ENCODE data around the gene ZNF816.

ZNF816 gene

GRCh38 chr19:52962394-52963246 is at the start of gene ZNF816:
Gene ZNF816 (minus strand): TSS chr19:52962881. CDS start chr19:52956089, 6,792 bp downstream.
- Mint-ChIP-seq H3K9me3 (peaks cover 2% of the 10 kb centered on the region), H3K36me3 (no peaks in the 10 kb centered on the region), H3K27ac (peak within 1 kb of the TSS; percentile 87), H3K4me1 (peaks cover 33% of the 10 kb centered on the region), H3K4me3 (peak within 1 kb of the TSS; percentile 90)
- ATAC-seq (peak; percentile 100), DNase-seq (ENCODE audit: low spot score in 2 of 2) (peak; percentile 97 to 98)

- H3K4me3 Mint-ChIP-seq, result no peak overlapping the region
- ATAC-seq (no peak), DNase-seq (ENCODE audit: low spot score in 2 of 2) (no peak)
- no peaks in the 10 kb centered on the region for H3K36me3 Mint-ChIP-seq
- H3K27ac Mint-ChIP-seq, result no peak overlapping the region
- peaks cover 3% of the 10 kb centered on the region for H3K9me3 Mint-ChIP-seq
- peaks cover 12% of the 10 kb centered on the region for H3K4me1 Mint-ChIP-seq
These were observed 49.3 kb upstream of the ZNF816 start for GRCh38 chr19:53012006-53012405.

GRCh38 chr19:53010494-53010893 is 47.8 kb upstream of the ZNF816 start:
- H3K27ac Mint-ChIP-seq, result no peak overlapping the region
- ATAC-seq (no peak), DNase-seq (ENCODE audit: low spot score in 2 of 2) (no peak)
- peaks cover 3% of the 10 kb centered on the region for H3K9me3 Mint-ChIP-seq
- H3K36me3 Mint-ChIP-seq, result no peaks in the 10 kb centered on the region
- peaks cover 12% of the 10 kb centered on the region for H3K4me1 Mint-ChIP-seq
- no peak overlapping the region for H3K4me3 Mint-ChIP-seq

DNA sequence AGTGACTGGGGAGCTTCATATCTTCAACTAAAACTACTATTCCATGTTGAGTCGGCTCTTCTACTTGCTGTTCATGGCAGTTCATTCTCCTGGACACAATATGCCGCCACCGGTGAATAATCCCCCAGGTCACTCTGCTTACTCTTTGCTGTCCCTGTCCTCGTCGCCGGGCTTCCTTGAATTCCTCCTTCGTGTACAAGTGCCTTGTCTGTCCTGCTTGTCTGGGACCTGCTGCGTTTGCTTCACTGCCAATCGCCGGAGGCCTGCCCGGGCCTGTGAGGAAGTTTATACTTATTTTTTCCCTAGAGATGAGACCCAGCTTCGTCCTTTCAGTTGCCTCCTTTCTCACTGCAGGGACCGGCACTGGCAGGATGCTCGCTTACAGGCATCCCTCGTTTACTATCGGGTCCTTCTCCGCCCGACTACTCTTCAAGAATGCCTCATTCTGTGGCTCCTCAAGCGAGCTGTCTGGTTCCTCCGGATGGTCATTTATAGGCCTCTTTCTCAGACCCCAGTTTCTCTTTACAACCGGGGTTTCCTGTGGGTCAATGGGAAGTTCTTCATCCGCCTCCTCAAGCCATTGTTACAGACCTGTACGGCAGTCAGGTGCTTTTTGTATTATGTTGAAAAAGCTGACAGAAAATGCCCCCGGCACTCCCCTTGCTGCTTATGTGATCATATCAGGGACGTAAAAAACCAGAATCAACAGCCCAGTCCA is 45.5 kb upstream of the ZNF816 start:
- Mint-ChIP-seq H3K36me3 (no peaks in the 10 kb centered on the region), H3K4me1 (peaks cover 12% of the 10 kb centered on the region), H3K27ac (no peak overlapping the region), H3K9me3 (no peaks in the 10 kb centered on the region), H3K4me3 (peak overlapping the region; percentile 42)
- DNase-seq (ENCODE audit: low spot score in 2 of 2) (no peak), ATAC-seq (no peak)

GRCh38 chr19:53007606-53008005 is 44.9 kb upstream of the ZNF816 start:
- Mint-ChIP-seq H3K9me3 (no peaks in the 10 kb centered on the region), H3K4me3 (peak overlapping the region; percentile 42), H3K27ac (no peak overlapping the region), H3K4me1 (peaks cover 12% of the 10 kb centered on the region), H3K36me3 (no peaks in the 10 kb centered on the region)
- ATAC-seq, result peak; percentile 58
- no peak for DNase-seq (ENCODE audit: low spot score in 2 of 2)

DNA sequence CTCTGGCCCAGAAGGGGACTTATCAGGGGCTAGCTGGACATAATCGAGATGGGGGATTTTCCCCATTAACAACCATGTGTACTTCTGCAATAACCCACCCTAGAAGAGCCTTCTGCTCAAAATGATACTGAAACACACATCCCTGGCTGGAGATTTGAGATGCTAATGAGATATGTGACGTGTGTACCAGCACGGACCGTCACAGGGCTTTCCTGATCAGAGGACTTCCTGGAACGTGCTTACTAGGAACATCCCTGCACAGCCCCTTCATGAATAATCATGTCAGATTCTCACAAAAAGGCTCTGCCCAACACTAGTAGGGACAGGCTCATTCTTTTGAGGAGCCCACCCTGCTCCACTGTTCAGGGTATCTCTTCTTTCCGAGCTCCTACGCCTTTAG is 44.5 kb upstream of the ZNF816 start:
- peak overlapping the region; percentile 42 for H3K4me3 Mint-ChIP-seq
- H3K4me1 Mint-ChIP-seq, result peaks cover 12% of the 10 kb centered on the region
- no peaks in the 10 kb centered on the region for H3K9me3 Mint-ChIP-seq
- ATAC-seq, result peak; percentile 80
- no peaks in the 10 kb centered on the region for H3K36me3 Mint-ChIP-seq
- no peak overlapping the region for H3K27ac Mint-ChIP-seq
- DNase-seq (ENCODE audit: low spot score in 2 of 2), result no peak

- no peak for DNase-seq (ENCODE audit: low spot score in 2 of 2)
- H3K4me3 Mint-ChIP-seq, result no peak overlapping the region
- no peak for ATAC-seq
- H3K36me3 Mint-ChIP-seq, result no peaks in the 10 kb centered on the region
- peaks cover 12% of the 10 kb centered on the region for H3K4me1 Mint-ChIP-seq
- H3K27ac Mint-ChIP-seq, result no peak overlapping the region
- no peaks in the 10 kb centered on the region for H3K9me3 Mint-ChIP-seq
These were observed 41.6 kb upstream of the ZNF816 start for GRCh38 chr19:53004242-53004641.

GRCh38 chr19:53002479-53002878 is 39.8 kb upstream of the ZNF816 start:
- no peak for DNase-seq (ENCODE audit: low spot score in 2 of 2)
- H3K9me3 Mint-ChIP-seq, result no peaks in the 10 kb centered on the region

GRCh38 chr19:52997975-52998374 is 35.3 kb upstream of the ZNF816 start:
- no peaks in the 10 kb centered on the region for H3K9me3 Mint-ChIP-seq
- H3K36me3 Mint-ChIP-seq, result no peaks in the 10 kb centered on the region
- H3K4me1 Mint-ChIP-seq, result peaks cover 4% of the 10 kb centered on the region
- no peak for ATAC-seq
- H3K27ac Mint-ChIP-seq, result no peak overlapping the region
- no peak for DNase-seq (ENCODE audit: low spot score in 2 of 2)
- no peak overlapping the region for H3K4me3 Mint-ChIP-seq

More at GRCh38 chr19:53002479-53002878, 39.8 kb upstream of the ZNF816 start:
- ATAC-seq, result no peak
- no peak overlapping the region for H3K27ac Mint-ChIP-seq
- peaks cover 4% of the 10 kb centered on the region for H3K4me1 Mint-ChIP-seq
- no peaks in the 10 kb centered on the region for H3K36me3 Mint-ChIP-seq
- H3K4me3 Mint-ChIP-seq, result no peak overlapping the region

DNA sequence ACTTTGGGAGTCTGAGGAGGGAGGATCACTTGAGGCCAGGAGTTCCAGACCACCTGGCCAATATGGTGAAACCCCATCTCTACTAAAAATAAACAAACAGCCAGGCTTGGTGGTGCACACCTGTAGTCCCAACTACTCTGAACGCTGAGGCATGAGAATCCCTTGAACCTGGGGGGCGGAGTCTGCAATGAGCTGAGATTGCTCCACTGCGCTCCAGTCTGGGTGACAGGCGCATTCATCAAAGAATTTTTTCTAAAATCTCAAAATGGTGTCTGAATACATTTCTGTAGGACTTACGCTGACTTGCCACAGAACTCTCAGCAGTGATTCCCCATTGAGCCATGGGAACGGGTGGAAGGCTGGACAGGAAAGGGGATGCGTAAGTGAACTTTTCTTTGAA is 33.0 kb upstream of the ZNF816 start:
- DNase-seq (ENCODE audit: low spot score in 2 of 2) (no peak), ATAC-seq (no peak)
- H3K4me3 Mint-ChIP-seq, result no peak overlapping the region
- no peak overlapping the region for H3K27ac Mint-ChIP-seq
- no peaks in the 10 kb centered on the region for H3K36me3 Mint-ChIP-seq
- H3K4me1 Mint-ChIP-seq, result peaks cover 16% of the 10 kb centered on the region
- no peaks in the 10 kb centered on the region for H3K9me3 Mint-ChIP-seq

DNA sequence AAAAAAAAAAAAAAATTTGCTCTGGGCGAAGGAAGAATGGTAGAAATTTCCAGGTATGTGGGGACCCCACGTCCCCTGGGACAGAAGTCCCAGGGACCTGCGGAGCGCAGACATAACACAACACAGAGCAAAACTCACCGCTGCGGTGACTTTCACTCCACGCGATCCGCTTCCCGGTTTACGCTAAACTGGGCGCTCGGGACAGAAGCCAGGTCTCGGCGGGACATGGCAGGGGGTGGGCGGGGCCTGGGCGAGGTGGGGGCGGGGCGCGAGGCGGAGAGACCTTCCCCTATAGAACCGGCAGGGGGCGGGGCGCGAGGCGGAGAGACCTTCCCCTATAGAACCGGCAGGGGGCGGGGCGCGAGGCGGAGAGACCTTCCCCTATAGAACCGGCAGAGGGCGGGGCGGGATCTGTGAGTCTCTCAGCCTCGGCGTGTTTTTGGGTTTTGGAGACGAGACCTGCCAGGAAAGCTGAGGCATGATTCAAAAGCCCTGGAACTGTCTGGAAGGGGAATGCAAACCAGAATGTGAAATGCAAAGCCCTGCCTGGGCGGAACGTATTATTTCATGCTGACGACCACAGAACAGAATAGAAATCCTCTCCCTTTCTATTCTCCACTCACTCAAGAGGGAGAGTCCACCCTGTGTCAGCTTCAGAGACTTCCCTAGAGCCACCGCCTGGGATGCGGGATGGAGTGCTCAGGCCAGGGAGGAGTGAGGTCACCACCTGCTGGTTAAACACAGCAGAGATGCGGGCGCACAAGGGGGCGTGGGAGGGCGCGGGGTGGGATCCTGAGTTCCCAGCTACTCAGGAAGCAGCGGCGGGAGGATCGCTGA is 30.9 kb upstream of the ZNF816 start:
- Mint-ChIP-seq H3K27ac (peak overlapping the region; percentile 77), H3K9me3 (no peaks in the 10 kb centered on the region)

GRCh38 chr19:52992109-52993004 is 29.7 kb upstream of the ZNF816 start:
- H3K9me3 Mint-ChIP-seq, result no peaks in the 10 kb centered on the region

More for the DNA sequence above, 30.9 kb upstream of the ZNF816 start:
- ATAC-seq (peak; percentile 96), DNase-seq (ENCODE audit: low spot score in 2 of 2) (peak; percentile 70 to 89)
- no peaks in the 10 kb centered on the region for H3K36me3 Mint-ChIP-seq
- H3K4me1 Mint-ChIP-seq, result peaks cover 16% of the 10 kb centered on the region
- H3K4me3 Mint-ChIP-seq, result peak overlapping the region; percentile 72

GRCh38 chr19:52991484-52991883 is 28.8 kb upstream of the ZNF816 start:
- H3K4me3 Mint-ChIP-seq, result peak overlapping the region; percentile 72
- DNase-seq (ENCODE audit: low spot score in 2 of 2), result no peak
- no peak for ATAC-seq
- peaks cover 16% of the 10 kb centered on the region for H3K4me1 Mint-ChIP-seq
- H3K36me3 Mint-ChIP-seq, result no peaks in the 10 kb centered on the region
- no peak overlapping the region for H3K27ac Mint-ChIP-seq
- H3K9me3 Mint-ChIP-seq, result peaks cover 5% of the 10 kb centered on the region

More at GRCh38 chr19:52992109-52993004, 29.7 kb upstream of the ZNF816 start:
- Mint-ChIP-seq H3K27ac (peak overlapping the region; percentile 77), H3K4me1 (peaks cover 16% of the 10 kb centered on the region), H3K4me3 (peak overlapping the region; percentile 72), H3K36me3 (no peaks in the 10 kb centered on the region)
- ATAC-seq (no peak), DNase-seq (ENCODE audit: low spot score in 2 of 2) (no peak)

GRCh38 chr19:52990759-52991418 is 28.2 kb upstream of the ZNF816 start:
- no peaks in the 10 kb centered on the region for H3K36me3 Mint-ChIP-seq
- H3K4me1 Mint-ChIP-seq, result peaks cover 16% of the 10 kb centered on the region
- no peak for ATAC-seq
- DNase-seq (ENCODE audit: low spot score in 2 of 2), result no peak
- peak overlapping the region; percentile 60 for H3K27ac Mint-ChIP-seq
- H3K4me3 Mint-ChIP-seq, result no peak overlapping the region
- peaks cover 5% of the 10 kb centered on the region for H3K9me3 Mint-ChIP-seq
